ENCODE results near the gene LHFPL6.

LHFPL6 gene

GRCh38 chr13:39557285-39557955 lies 45.6 kb downstream of the LHFPL6 start:
- DNase-seq (ENCODE audit: low read depth in 2 of 2, low spot score in 1 of 2), result no peak

DNA sequence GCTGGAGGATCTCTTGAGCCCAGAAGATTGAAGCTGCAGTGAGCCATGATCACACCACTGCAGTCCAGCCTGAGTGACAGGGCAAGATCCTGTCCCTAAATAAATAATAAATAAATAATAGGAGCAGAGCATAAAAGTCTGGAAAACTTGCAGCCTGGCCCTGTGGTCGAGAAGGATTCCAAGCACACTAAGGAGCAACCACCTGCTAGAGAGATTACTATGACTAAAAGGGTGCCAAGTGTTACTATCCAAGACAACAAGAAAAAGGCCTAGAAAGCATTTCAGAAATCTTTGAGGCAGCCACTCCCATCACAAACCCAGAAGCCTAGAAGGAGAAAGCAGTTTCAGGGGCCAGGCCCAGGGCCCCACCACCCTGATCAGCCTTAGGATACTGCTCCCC lies 46.1 kb downstream of the LHFPL6 start:
- DNase-seq (ENCODE audit: low read depth in 2 of 2, low spot score in 1 of 2), result no peak

DNA sequence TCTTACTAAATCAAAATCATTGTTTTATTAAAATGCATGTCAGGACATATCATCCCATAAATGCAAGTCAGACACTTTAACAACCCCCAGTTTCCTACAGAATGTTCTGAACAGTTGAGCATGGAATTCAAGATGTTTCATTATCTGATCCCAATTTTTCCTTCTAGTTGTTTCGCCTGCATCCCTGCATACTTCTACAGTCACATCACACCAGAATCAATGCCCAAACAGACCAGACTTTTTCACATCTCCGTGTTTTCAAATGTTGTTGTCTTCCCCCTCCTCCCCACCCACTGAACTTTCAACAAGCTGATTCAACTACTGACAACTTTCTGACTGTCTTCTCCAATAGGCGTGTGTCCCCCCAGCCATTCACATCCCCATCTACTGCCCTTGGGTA lies 48.6 kb downstream of the LHFPL6 start:
- no peak for DNase-seq (ENCODE audit: low read depth in 2 of 2, low spot score in 1 of 2)

GRCh38 chr13:39552246-39552645 lies 50.7 kb downstream of the LHFPL6 start:
- DNase-seq (ENCODE audit: low read depth in 2 of 2, low spot score in 1 of 2), result no peak

GRCh38 chr13:39550931-39551330 lies 52.1 kb downstream of the LHFPL6 start:
- no peak for DNase-seq (ENCODE audit: low read depth in 2 of 2, low spot score in 1 of 2)

GRCh38 chr13:39547108-39547507 lies 55.9 kb downstream of the LHFPL6 start:
- no peak for DNase-seq (ENCODE audit: low read depth in 2 of 2, low spot score in 1 of 2)

DNA sequence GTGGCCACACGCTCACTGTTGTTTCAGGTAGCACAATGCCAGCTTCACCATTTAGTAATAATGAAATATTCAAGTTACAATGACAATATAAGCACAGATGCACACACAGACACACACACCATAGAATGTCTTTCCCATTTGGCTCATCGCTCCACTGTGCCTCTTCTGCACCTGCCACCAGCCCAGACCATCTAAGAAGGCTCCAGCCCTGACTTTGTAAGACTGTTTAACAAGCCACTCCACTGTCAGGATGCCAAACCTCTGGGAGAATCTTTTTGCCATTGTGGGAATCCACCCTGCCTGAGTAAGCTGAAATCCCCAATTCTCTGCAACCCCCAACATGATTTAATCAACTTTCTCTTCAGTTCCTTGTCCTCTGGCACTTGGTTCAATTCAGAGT lies 60.6 kb downstream of the LHFPL6 start:
- no peak for DNase-seq (ENCODE audit: low read depth in 2 of 2, low spot score in 1 of 2)

- DNase-seq (ENCODE audit: low read depth in 2 of 2, low spot score in 1 of 2), result no peak
These were observed 61.9 kb downstream of the LHFPL6 start for GRCh38 chr13:39540929-39541605.

DNA sequence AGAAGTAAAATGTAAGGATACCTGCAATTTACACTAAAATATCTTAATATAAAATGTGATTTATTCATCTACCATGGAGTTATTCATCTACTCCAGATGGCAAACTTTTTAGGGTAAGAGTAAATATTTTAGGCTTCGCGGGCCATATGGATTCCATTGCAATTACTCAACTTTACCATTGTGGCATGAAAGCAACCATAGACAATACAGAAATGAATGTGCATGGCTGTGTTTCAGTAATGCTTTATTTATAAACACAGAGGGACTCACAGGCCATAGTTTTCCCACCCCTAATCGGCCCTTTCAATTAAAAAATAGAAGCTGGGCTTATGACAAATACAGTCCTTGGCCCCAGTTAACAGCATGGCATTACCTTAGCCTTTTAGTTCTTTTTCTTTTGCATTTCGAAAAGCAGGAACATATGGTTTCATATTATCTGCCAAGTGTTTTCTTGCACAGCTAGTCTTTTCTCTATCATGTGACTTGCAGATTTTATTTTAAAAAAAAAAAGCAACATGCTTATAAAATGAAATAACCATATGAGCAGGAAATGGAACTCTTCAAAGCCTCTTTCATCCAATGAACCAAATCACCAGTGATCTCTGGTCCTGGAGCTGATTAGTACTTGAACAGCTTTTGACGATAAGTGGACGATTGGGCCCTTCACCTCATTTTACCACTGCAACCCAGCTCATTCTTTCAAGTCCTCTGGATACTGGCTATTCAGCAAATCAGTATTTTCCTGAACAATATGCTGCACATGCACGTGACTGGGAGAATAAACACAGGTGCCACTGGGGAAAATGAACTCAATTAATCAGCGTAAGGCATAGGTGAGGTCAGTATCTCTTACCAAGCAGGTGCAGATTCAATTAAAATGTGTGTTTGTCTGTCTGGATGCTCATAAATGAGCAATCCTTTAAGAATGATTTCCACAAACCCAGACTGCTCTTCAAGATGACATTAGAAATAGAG lies 63.9 kb downstream of the LHFPL6 start:
- DNase-seq (ENCODE audit: low read depth in 2 of 2, low spot score in 1 of 2), result no peak

DNA sequence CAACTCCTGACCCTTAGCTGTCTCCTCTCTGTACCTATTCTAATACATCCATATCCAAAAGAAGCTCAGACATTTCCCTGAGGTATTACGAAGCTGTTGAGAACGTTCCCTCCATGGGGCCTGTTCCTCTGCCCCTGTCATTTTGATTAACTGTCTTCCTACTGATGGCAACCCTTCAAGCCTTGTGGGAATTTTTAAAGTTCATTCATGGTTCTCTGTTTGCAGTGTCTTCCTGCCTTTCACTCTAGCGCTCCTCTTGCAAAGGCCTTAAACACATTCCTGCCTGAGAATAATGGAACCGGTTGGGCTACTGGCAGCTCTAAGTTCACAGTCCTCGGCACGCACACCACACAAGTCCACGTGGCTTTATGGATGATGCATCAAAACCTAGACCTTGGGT lies 66.1 kb downstream of the LHFPL6 start:
- DNase-seq (ENCODE audit: low read depth in 2 of 2, low spot score in 1 of 2), result no peak

- no peak for DNase-seq (ENCODE audit: low read depth in 2 of 2, low spot score in 1 of 2)
These were observed 66.7 kb downstream of the LHFPL6 start for GRCh38 chr13:39536274-39536673.

DNA sequence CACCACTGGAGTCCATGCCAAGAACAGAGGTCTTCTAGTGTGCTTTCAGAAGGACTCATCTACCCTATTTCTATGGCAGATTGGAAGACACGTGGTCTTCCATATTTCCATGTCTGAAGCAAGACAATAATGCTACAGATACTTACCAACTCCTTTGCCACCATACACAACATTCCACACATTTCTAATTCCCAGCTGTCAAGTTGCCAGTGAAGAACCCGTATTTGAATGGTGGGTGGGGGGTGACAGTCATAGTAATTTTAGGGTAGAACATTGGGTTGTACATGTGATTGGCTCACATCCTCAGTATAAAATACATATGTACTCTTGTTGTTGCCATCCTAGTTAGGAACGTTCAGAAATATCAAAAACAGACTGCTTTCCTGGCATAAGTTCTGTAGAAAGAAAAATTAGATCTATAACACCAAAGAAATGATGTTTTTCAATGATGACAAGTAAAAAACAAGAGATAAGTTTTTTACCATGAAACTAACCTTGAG lies 69.3 kb downstream of the LHFPL6 start:
- no peak for DNase-seq (ENCODE audit: low read depth in 2 of 2, low spot score in 1 of 2)

GRCh38 chr13:39531646-39532045 lies 71.3 kb downstream of the LHFPL6 start:
- DNase-seq (ENCODE audit: low read depth in 2 of 2, low spot score in 1 of 2), result no peak

DNA sequence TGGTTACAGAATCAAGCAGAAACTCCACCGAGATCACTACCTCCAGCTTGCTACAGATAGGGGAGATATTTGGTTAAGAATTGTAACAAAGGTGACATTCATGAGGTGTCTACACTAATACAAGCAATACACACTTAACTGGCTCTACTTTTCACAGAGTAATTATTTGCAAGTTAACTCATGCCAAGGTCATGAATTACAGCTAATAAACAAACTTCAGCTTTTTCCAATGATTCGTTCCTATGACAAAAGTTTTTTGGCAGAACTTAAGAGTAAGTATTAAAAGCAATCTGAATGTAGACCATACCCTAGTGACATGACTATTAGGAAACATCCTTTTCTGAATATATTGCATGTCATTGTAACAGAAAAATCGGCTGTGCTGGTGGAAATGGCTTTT lies 72.1 kb downstream of the LHFPL6 start:
- no peak for DNase-seq (ENCODE audit: low read depth in 2 of 2, low spot score in 1 of 2)

DNA sequence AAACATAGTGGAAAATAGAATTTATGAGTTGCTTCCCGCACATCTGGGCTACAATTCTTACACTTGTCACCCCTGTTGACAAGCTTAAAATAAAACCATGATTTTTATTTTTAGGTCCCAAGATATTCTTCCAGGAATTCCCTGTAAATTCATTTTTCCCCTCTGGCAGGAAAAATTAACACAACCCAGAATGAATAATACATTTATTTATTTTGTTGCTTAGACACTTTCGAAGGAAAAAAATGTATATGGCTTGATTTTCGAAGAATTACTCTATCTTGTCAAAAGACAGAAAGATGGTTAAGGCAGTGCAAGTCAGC lies 74.4 kb downstream of the LHFPL6 start:
- DNase-seq (ENCODE audit: low read depth in 2 of 2, low spot score in 1 of 2), result no peak

DNA sequence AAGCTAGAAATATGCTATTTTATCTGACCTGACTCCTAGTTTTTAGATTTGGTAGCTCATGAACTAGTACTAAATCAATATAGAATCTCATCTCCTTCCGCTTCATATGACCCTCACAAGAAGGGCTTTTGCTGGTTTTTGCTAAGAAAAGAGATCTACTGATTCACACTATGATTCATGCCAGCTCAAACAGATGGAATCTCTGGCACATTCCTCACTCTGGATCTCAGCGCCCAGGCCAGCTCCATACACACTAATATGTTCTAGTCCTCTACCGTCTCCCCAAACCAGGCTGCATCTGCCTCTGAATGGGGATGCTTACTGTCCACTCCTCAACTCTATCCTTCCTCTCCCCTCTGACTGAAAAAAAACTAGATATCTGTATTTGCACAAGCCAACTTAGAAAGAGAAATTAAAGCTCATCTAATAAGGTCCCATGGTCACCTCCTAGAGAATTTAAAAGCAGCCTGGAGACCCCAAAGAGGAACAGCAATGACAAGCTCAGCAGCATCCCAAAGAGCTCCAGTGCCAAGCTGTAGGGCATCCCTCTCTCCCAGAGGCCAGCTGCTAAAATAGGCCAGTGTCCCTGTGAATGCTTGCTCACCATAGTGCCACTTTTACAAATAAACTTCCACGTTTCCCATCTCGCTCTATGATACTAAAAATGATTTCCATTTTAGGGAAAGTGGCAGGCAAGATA lies 74.9 kb downstream of the LHFPL6 start:
- no peak for DNase-seq (ENCODE audit: low read depth in 2 of 2, low spot score in 1 of 2)

DNA sequence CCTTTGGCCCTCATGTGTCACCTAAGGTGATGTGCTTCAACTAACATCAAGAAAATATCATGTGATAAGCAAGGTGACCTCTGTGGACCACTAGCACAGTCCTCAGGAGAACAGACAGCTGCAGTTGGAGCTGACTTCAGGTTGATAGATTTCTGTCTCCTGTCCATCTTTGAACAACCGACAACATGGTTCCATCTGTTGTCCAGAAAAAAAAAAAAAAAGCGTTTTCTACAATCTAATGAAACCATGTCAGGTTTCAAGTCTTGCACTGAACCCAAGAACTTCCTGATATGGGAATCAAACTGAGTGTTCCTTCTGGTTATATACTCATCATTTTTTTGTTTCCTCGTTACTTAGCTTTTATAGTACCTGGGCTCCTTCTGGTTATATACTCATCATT lies 75.7 kb downstream of the LHFPL6 start:
- DNase-seq (ENCODE audit: low read depth in 2 of 2, low spot score in 1 of 2), result no peak

- no peak for DNase-seq (ENCODE audit: low read depth in 2 of 2, low spot score in 1 of 2)
These were observed 76.5 kb downstream of the LHFPL6 start for GRCh38 chr13:39526499-39526898.

- no peak for DNase-seq (ENCODE audit: low read depth in 2 of 2, low spot score in 1 of 2)
These were observed 77.5 kb downstream of the LHFPL6 start for GRCh38 chr13:39525506-39525905.

GRCh38 chr13:39524795-39525194 lies 78.2 kb downstream of the LHFPL6 start:
- no peak for DNase-seq (ENCODE audit: low read depth in 2 of 2, low spot score in 1 of 2)

DNA sequence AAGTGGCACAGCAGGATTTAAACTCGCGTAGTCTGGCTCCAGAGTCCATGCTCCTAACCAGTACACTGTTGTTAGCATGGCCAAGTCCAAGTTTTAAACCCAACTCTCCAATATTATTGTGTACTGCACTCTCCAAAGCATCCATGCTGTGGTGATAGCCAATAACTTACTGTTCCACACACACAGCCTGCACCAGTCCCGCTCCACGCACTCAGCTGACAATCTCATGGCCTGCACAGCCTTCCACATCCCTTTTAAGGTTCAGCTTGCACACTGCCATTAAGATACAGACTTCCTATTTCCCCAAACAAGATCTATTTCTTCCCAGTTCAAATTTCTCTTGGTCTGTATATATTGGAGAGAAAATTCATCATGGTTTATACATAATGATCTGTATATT lies 80.7 kb downstream of the LHFPL6 start:
- DNase-seq (ENCODE audit: low read depth in 2 of 2, low spot score in 1 of 2), result no peak

All from stimulated activated CD8-positive, alpha-beta memory T cell treated with anti-CD3 and anti-CD28 coated beads, Interleukin-4, amount 100 ng/mL, for 1 hour (primary cell).